ENCODE results near the gene PAX2. TPM values are rescaled to one million over a fixed set of nuclear protein-coding genes. Genes with fewer than 3 reads are reported as not detected.
A peak's percentile ranks its signal among the peaks of the same experiment; 100 is the strongest.

Gene PAX2
- total and polyA plus RNA-seq, 2 of the 8 experiments (the other 6 are each of a cell fraction or from before 2014, with no cell fraction given), result 0.02 TPM; not detected in 1

GRCh38 chr10:100715445-100716385 lies 29.7 kb upstream of the PAX2 start:
- H3K4me1 ChIP-seq (replicated peaks in 1 of 4; ENCODE audit: control insufficient read depth in 3 of 4, insufficient read depth in 4 of 4, low read length in 3 of 4), result peaks cover 0 to 5% (median 3%) of the 10 kb centered on the region in 4 experiments; a peak in 1 of 7 replicates
- H3K9me3 ChIP-seq (ENCODE audit: insufficient read depth in 2 of 2, low read depth in 1 of 2, low read length in 1 of 2), result no peaks in the 10 kb centered on the region
- no peak overlapping the region for H3K9ac ChIP-seq (replicated peaks in 1 of 4; ENCODE audit: extremely low read depth in 1 of 4, low read depth in 3 of 4, low read length in 3 of 4)
- peaks cover 7% of the 10 kb centered on the region; the same call in 1 of the 2 replicates for H3K23me2 ChIP-seq (ENCODE audit: low read depth, low read length)
- no peak overlapping the region for H3K27ac ChIP-seq (ENCODE audit: low read depth, low read length)
- WGBS, 2 experiments (ENCODE audit: extremely low coverage in 1 of 2, insufficient coverage in 1 of 2, insufficient read length in 1 of 2, insufficient replicate concordance in 2 of 2, low coverage in 1 of 2, low lambda C conversion rate in 2 of 2, missing lambda C conversion rate in 1 of 2), result 4% methylated on average over 61 of the region's 66 CpGs; no CpG with 5 or more reads in 1 of the 2 experiments
- no peak for FAIRE-seq
- peak overlapping the region; percentile 80; the same call in 1 of the 2 replicates for H2AFZ ChIP-seq (ENCODE audit: low read length)
- no peak overlapping the region for H4K5ac ChIP-seq (ENCODE audit: insufficient read length, low read depth, low read length)
- H3K18ac ChIP-seq (ENCODE audit: extremely low read depth, low read length), result peak overlapping the region; percentile 80
- peaks cover 72 to 91% (median 88%) of the 10 kb centered on the region in 4 experiments for H3K27me3 ChIP-seq (replicated peaks in 1 of 4; ENCODE audit: control insufficient read depth in 3 of 4, extremely low read depth in 1 of 4, insufficient read depth in 3 of 4, low read length in 3 of 4)
- H3K23ac ChIP-seq (ENCODE audit: insufficient read length), result no peak overlapping the region
- no peaks in the 10 kb centered on the region for H3K36me3 ChIP-seq (ENCODE audit: control insufficient read depth in 2 of 4, insufficient read depth in 4 of 4, low read length in 3 of 4)
- CTCF ChIA-PET (ENCODE audit: partially characterized antibody), result interaction anchor here (0.9 to 5.7 kb wide), 6 partner anchors 10 to 173 kb away, joined by 4 to 44 read pairs (median 8); no protein-coding TSS in a partner anchor
- H4K20me1 ChIP-seq (replicated peaks in 1 of 2; ENCODE audit: control insufficient read depth in 1 of 2, insufficient read depth in 2 of 2, low read length in 2 of 2), result peaks cover 6 to 7% of the 10 kb centered on the region in 2 experiments
- H2BK5ac ChIP-seq (ENCODE audit: low read depth, low read length), result peak overlapping the region; percentile 68; the same call in 1 of the 2 replicates
- H2AK5ac ChIP-seq (ENCODE audit: low read depth, low read length), result no peak overlapping the region
- H3K14ac ChIP-seq (ENCODE audit: insufficient read length), result no peak overlapping the region
- H3K79me1 ChIP-seq (ENCODE audit: low read depth, low read length), result no peaks in the 10 kb centered on the region; the same call in 1 of the 2 replicates
- H3K4me3 ChIP-seq (ENCODE audit: extremely low read depth in 1 of 4, insufficient read depth in 2 of 4, low read depth in 3 of 4, low read length in 4 of 4), result peak overlapping the region; percentile 41 to 65 (median 51)
- no peak overlapping the region for H4K8ac ChIP-seq (ENCODE audit: extremely low read depth, insufficient read depth, low read length)
- H3K4ac ChIP-seq (replicated peaks; ENCODE audit: insufficient read length, low read depth, low read length), result no peak overlapping the region
- POLR2A ChIA-PET (ENCODE audit: partially characterized antibody), result no interaction called here
- no peaks in the 10 kb centered on the region for H3K79me2 ChIP-seq (ENCODE audit: control insufficient read depth in 1 of 2, insufficient read depth in 2 of 2, low read length in 2 of 2)
- peak in 1 of 2 experiments; percentile 80 for DNase-seq (ENCODE audit: low read depth in 1 of 2, low spot score in 2 of 2)
- H3K4me2 ChIP-seq (ENCODE audit: insufficient read depth in 1 of 2, low read depth in 2 of 2, low read length in 2 of 2), result peak overlapping the region; percentile 73 to 74
- H2BK20ac ChIP-seq (ENCODE audit: low read length), result no peak overlapping the region
- 0 out of 2 replicates have a peak overlapping the region, but pooled peaks have one; percentile 52 for H2BK12ac ChIP-seq (ENCODE audit: low read depth, low read length)
- no peak overlapping the region for H2BK120ac ChIP-seq (replicated peaks; ENCODE audit: low read depth, low read length)
- H3K56ac ChIP-seq (replicated peaks; ENCODE audit: insufficient read length, low read depth, low read length), result no peak overlapping the region
- H2BK15ac ChIP-seq (ENCODE audit: low read length), result 0 out of 2 replicates have a peak overlapping the region, but pooled peaks have one; percentile 62
- H4K91ac ChIP-seq (replicated peaks; ENCODE audit: insufficient read length, low read length), result no peak overlapping the region
- TF ChIP-seq PHF8 (conservative IDR thresholded peaks at IDR 0.05; ENCODE audit: low read depth, low read length), result no peak
- peak; percentile 83 for TF ChIP-seq CHD2 (IDR thresholded peaks at IDR 0.05; ENCODE audit: low read length)
- TF ChIP-seq ASH2L (IDR thresholded peaks at IDR 0.05; ENCODE audit: low read length), result peak; percentile 59
- TF ChIP-seq JUND (IDR thresholded peaks at IDR 0.05; ENCODE audit: low read length), result no peak
- TF ChIP-seq CREB1 (IDR thresholded peaks at IDR 0.05), result peak; percentile 61
- peak; percentile 76 for TF ChIP-seq YY1 (IDR thresholded peaks at IDR 0.05; ENCODE audit: low read depth, low read length)
- 0 out of 4 replicates have a peak, but pooled peaks of 1 of the 2 experiments have one; percentile 42 for TF ChIP-seq SIN3A (conservative IDR thresholded peaks at IDR 0.05 in 1 of 2, IDR thresholded peaks at IDR 0.05 in 1 of 2; ENCODE audit: low read depth in 1 of 2, low read length in 2 of 2)
- 0 out of 2 replicates have a peak, but pooled peaks have one; percentile 35 for TF ChIP-seq SP1 (IDR thresholded peaks at IDR 0.05; ENCODE audit: low read depth, low read length)
- TF ChIP-seq, protein P1, sequence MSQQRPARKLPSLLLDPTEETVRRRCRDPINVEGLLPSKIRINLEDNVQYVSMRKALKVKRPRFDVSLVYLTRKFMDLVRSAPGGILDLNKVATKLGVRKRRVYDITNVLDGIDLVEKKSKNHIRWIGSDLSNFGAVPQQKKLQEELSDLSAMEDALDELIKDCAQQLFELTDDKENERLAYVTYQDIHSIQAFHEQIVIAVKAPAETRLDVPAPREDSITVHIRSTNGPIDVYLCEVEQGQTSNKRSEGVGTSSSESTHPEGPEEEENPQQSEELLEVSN (IDR thresholded peaks at IDR 0.05), result no peak
- TF ChIP-seq TEAD4 (IDR thresholded peaks at IDR 0.05; ENCODE audit: low read depth, low read length), result no peak
- TF ChIP-seq POU5F1 (IDR thresholded peaks at IDR 0.05; ENCODE audit: low read depth, low read length), result no peak

Measured in H1 (cell line).